H1 (cell line): ENCODE data around the gene GATA1. TPM values are rescaled to one million over a fixed set of nuclear protein-coding genes. Genes with fewer than 3 reads are reported as not detected.

Source experiments
- CTCF ChIA-PET: fragments of 300-600 bp; sonication (Branson Sonifier 250); formaldehyde crosslinking; loops from one replicate; lab custom pipeline; 2021; ENCODE audit not compliant: partially characterized antibody; lab: Charles Lee
- POLR2A ChIA-PET: fragments of 300-600 bp; sonication (Branson Sonifier 250); formaldehyde crosslinking; loops from one replicate; lab custom pipeline; 2021; ENCODE audit warnings: inconsistent platforms; ENCODE audit not compliant: partially characterized antibody; lab: Charles Lee
- DNase-seq, 2 experiments: peaks; one replicate each; pipeline versions ENCODE4 v3.0.0 to v3.0.0-alpha.2; 2010 to 2022; ENCODE audit warnings: low spot score in 2 of 2, low read depth in 1 of 2, mixed read lengths in 1 of 2
- FAIRE-seq: peaks from 2 replicates; lab custom pipeline; 2011; peaks lifted over from hg19 to GRCh38; lab: Jason Lieb, UNC
- H2AFZ ChIP-seq: 2 replicates; pipeline ENCODE4 v1.8.1; 2012; ENCODE audit warnings: low read length, inconsistent platforms
- H2AK5ac ChIP-seq: 2 replicates; pipeline ENCODE4 v1.6.1; 2013; ENCODE audit warnings: low read depth, low read length
- H2BK120ac ChIP-seq: replicated peaks from 2 replicates; pipeline ENCODE3; 2013; ENCODE audit warnings: low read depth, low read length, inconsistent platforms
- H2BK12ac ChIP-seq: 2 replicates; pipeline ENCODE4 v1.6.1; 2013; ENCODE audit warnings: low read depth, low read length
- H2BK15ac ChIP-seq: 2 replicates; pipeline ENCODE4 v1.6.1; 2013; ENCODE audit warnings: low read length
- H2BK20ac ChIP-seq: 2 replicates; pipeline ENCODE4 v1.6.1; 2013; ENCODE audit warnings: low read length
- H2BK5ac ChIP-seq: 2 replicates; pipeline ENCODE4 v1.6.1; 2013; ENCODE audit warnings: low read depth, low read length
- H3K14ac ChIP-seq: 2 replicates; pipeline ENCODE4 v1.6.1; 2013; ENCODE audit warnings: inconsistent platforms; ENCODE audit not compliant: insufficient read length
- H3K18ac ChIP-seq: 2 replicates; pipeline ENCODE4 v1.6.1; 2013; ENCODE audit warnings: low read length; ENCODE audit errors: extremely low read depth
- H3K23ac ChIP-seq: 2 replicates; pipeline ENCODE4 v1.6.1; 2013; ENCODE audit warnings: inconsistent platforms; ENCODE audit not compliant: insufficient read length
- H3K23me2 ChIP-seq: 2 replicates; pipeline ENCODE4 v1.6.1; 2013; ENCODE audit warnings: low read depth, low read length
- H3K27ac ChIP-seq: 2 replicates; pipeline ENCODE4 v1.6.1; 2011; ENCODE audit warnings: low read depth, low read length, inconsistent platforms
- H3K27me3 ChIP-seq, 4 experiments: replicated peaks in 1 of 4; 1 replicate in 1 of 4; 2 replicates in 3 of 4; pipeline versions ENCODE4 v1.6.1 to v1.8.1; 2011 to 2013; ENCODE audit warnings: low read length in 3 of 4, mild to moderate bottlenecking in 3 of 4, inconsistent platforms in 2 of 4, mixed read lengths in 2 of 4, moderate library complexity in 1 of 4; ENCODE audit not compliant: control insufficient read depth in 3 of 4, insufficient read depth in 3 of 4; ENCODE audit errors: extremely low read depth in 1 of 4
- H3K36me3 ChIP-seq, 4 experiments: 2 replicates each; pipeline versions ENCODE4 v1.6.1 to v1.8.1; 2011 to 2013; ENCODE audit warnings: mild to moderate bottlenecking in 4 of 4, low read length in 3 of 4, moderate library complexity in 2 of 4, control low read depth in 1 of 4, inconsistent platforms in 1 of 4; ENCODE audit not compliant: insufficient read depth in 4 of 4, control insufficient read depth in 2 of 4
- H3K4ac ChIP-seq: replicated peaks from 2 replicates; pipeline ENCODE3; 2013; ENCODE audit warnings: low read length, low read depth, mixed read lengths, inconsistent platforms; ENCODE audit not compliant: insufficient read length
- H3K4me1 ChIP-seq, 4 experiments: replicated peaks in 1 of 4; 1 replicate in 1 of 4; 2 replicates in 3 of 4; pipeline versions ENCODE4 v1.6.1 to v1.8.1; 2011 to 2013; ENCODE audit warnings: low read length in 3 of 4, inconsistent platforms in 2 of 4, mixed read lengths in 1 of 4; ENCODE audit not compliant: insufficient read depth in 4 of 4, control insufficient read depth in 3 of 4
- H3K4me2 ChIP-seq, 2 experiments: 2 replicates each; pipeline versions ENCODE4 v1.6.1 to v1.8.1; 2011 to 2013; ENCODE audit warnings: low read depth in 2 of 2, low read length in 2 of 2, control low read depth in 1 of 2, inconsistent platforms in 1 of 2, mild to moderate bottlenecking in 1 of 2; ENCODE audit not compliant: insufficient read depth in 1 of 2
- H3K4me3 ChIP-seq, 4 experiments: fragments of 200-600, 300-600 bp in 1 of 4; sonication (generic), shearing (Covaris generic), sonication (Bioruptor Twin) in 1 of 4; 2 replicates each; pipeline versions ENCODE4 v1.5.1 to v1.8.1; 2011 to 2016; ENCODE audit warnings: low read length in 4 of 4, low read depth in 3 of 4, control low read depth in 2 of 4, inconsistent platforms in 2 of 4, mild to moderate bottlenecking in 2 of 4, mixed read lengths in 1 of 4, moderate library complexity in 1 of 4; ENCODE audit not compliant: insufficient read depth in 2 of 4; ENCODE audit errors: extremely low read depth in 1 of 4
- H3K56ac ChIP-seq: replicated peaks from 2 replicates; pipeline ENCODE3; 2013; ENCODE audit warnings: low read depth, mild to moderate bottlenecking, mixed read lengths, low read length, inconsistent platforms; ENCODE audit not compliant: insufficient read length
- H3K79me1 ChIP-seq: 2 replicates; pipeline ENCODE4 v1.6.1; 2013; ENCODE audit warnings: low read depth, low read length, control low read depth
- H3K79me2 ChIP-seq, 2 experiments: 2 replicates each; pipeline versions ENCODE4 v1.6.1 to v1.8.1; 2012 to 2013; ENCODE audit warnings: low read length in 2 of 2, mild to moderate bottlenecking in 2 of 2, inconsistent platforms in 1 of 2; ENCODE audit not compliant: insufficient read depth in 2 of 2, control insufficient read depth in 1 of 2
- H3K9ac ChIP-seq, 4 experiments: replicated peaks in 1 of 4; 1 replicate in 1 of 4; 2 replicates in 3 of 4; pipeline versions ENCODE4 v1.6.1 to v1.8.1; 2011 to 2013; ENCODE audit warnings: low read depth in 3 of 4, low read length in 3 of 4, control low read depth in 2 of 4, mild to moderate bottlenecking in 2 of 4, moderate library complexity in 2 of 4, inconsistent platforms in 1 of 4; ENCODE audit errors: extremely low read depth in 1 of 4
- H3K9me3 ChIP-seq, 2 experiments: 2 replicates each; pipeline versions ENCODE4 v1.6.1 to v1.8.1; 2012 to 2013; ENCODE audit warnings: mild to moderate bottlenecking in 2 of 2, moderate library complexity in 2 of 2, control low read depth in 1 of 2, inconsistent platforms in 1 of 2, low read depth in 1 of 2, low read length in 1 of 2, mixed read lengths in 1 of 2; ENCODE audit not compliant: insufficient read depth in 2 of 2
- H4K20me1 ChIP-seq, 2 experiments: replicated peaks in 1 of 2; 2 replicates each; pipeline versions ENCODE3 to v1.8.1; 2011 to 2013; ENCODE audit warnings: inconsistent platforms in 2 of 2, low read length in 2 of 2, mild to moderate bottlenecking in 1 of 2; ENCODE audit not compliant: insufficient read depth in 2 of 2, control insufficient read depth in 1 of 2
- H4K5ac ChIP-seq: 2 replicates; pipeline ENCODE4 v1.6.1; 2013; ENCODE audit warnings: low read length, low read depth, mixed read lengths, inconsistent platforms; ENCODE audit not compliant: insufficient read length
- H4K8ac ChIP-seq: 2 replicates; pipeline ENCODE4 v1.8.0; 2013; ENCODE audit warnings: mild to moderate bottlenecking, moderate library complexity, low read length, inconsistent platforms; ENCODE audit not compliant: insufficient read depth; ENCODE audit errors: extremely low read depth
- H4K91ac ChIP-seq: replicated peaks from 2 replicates; pipeline ENCODE3; 2013; ENCODE audit warnings: low read length, mixed read lengths, inconsistent platforms; ENCODE audit not compliant: insufficient read length
- CHD1 ChIP-seq: IDR thresholded peaks from 2 replicates; pipeline ENCODE4 v1.6.1; 2012; ENCODE audit warnings: low read depth, low read length, improper control_type of control experiment
- GABPA ChIP-seq: IDR thresholded peaks from 2 replicates; pipeline ENCODE4 v1.6.1; 2011; ENCODE audit warnings: mild to moderate bottlenecking, low read length, moderate library complexity, borderline replicate concordance; ENCODE audit not compliant: insufficient read depth
- HDAC2 ChIP-seq, 2 experiments: fragments of 300-600 bp in 1 of 2; sonication (generic) in 1 of 2; IDR thresholded peaks; 2 replicates each; pipeline ENCODE4 v1.6.1; 2011 to 2012; ENCODE audit warnings: low read depth in 2 of 2, low read length in 2 of 2, mild to moderate bottlenecking in 2 of 2, moderate library complexity in 2 of 2, borderline replicate concordance in 1 of 2, inconsistent platforms in 1 of 2
- RBBP5 ChIP-seq: IDR thresholded peaks from 2 replicates; pipeline ENCODE4 v1.7.1; 2012; ENCODE audit warnings: low read depth, mild to moderate bottlenecking, inconsistent platforms, low read length, moderate library complexity, borderline replicate concordance
- SP4 ChIP-seq: IDR thresholded peaks from 2 replicates; pipeline ENCODE4 v1.6.1; 2012; ENCODE audit warnings: low read length, inconsistent platforms
- WGBS, 2 experiments: shearing (Covaris generic) in 1 of 2; methylation state at CpG; one replicate each; pipeline versions ENCODE4 v1.1.6 to v1.1.7; 2013 to 2015; ENCODE audit warnings: low lambda C conversion rate in 2 of 2, mixed read lengths in 2 of 2, inconsistent platforms in 1 of 2, low coverage in 1 of 2, missing lambda C conversion rate in 1 of 2; ENCODE audit not compliant: insufficient replicate concordance in 2 of 2, insufficient coverage in 1 of 2, insufficient read length in 1 of 2; ENCODE audit errors: extremely low coverage in 1 of 2, missing lambda C conversion rate in 1 of 2; 5-methylcytosine and 5-hydroxymethylcytosine counted together
- polyA plus RNA-seq, 7 experiments: library from polyadenylated mRNA; depleted of rRNA in 3 of 7; stranded (reverse) in 5 of 7; unstranded in 2 of 7; fragments of >200 nt in 5 of 7; fragments of 200-250 nt in 2 of 7; gene quantifications; 1 replicate in 5 of 7; 2 replicates in 1 of 7; 4 replicates in 1 of 7; pipeline versions ENCODE4 v1.2.1 to v1.2.3, GENCODE V29; 2011 to 2013; ENCODE audit warnings: missing spikeins in 2 of 7, mixed read lengths in 2 of 7
- total RNA-seq: library from RNA; stranded (reverse); fragmentation: NEBNext Ultra II Directional; extraction: Animal tissue kit (Norgen Biotek cat#: 25700); gene quantifications from 2 replicates; pipeline ENCODE4 v1.2.1, GENCODE V29; 2021

GATA1 gene
- total and polyA plus RNA-seq, 2 of the 8 experiments (the other 6 are each of a cell fraction or from before 2014, with no cell fraction given): 0.05 TPM; not detected in 1

GRCh38 chrX:48816014-48816810, 29.8 kb downstream of the GATA1 start:
- WGBS, 2 experiments: 93% methylated on average over 11 of the region's 18 CpGs; no CpG with 5 or more reads in 1 of the 2 experiments
- Histone ChIP-seq H3K9me3 (no peaks in the 10 kb centered on the region), H3K4me3 (no peak overlapping the region), H2AK5ac (no peak overlapping the region), H3K23ac (no peak overlapping the region), H3K79me2 (no peaks in the 10 kb centered on the region), H2BK20ac (no peak overlapping the region), H2BK5ac (no peak overlapping the region), H3K4ac (no peak overlapping the region), H3K79me1 (no peaks in the 10 kb centered on the region), H3K56ac (no peak overlapping the region), H4K5ac (no peak overlapping the region), H2BK12ac (no peak overlapping the region), H3K23me2 (no peaks in the 10 kb centered on the region), H3K14ac (no peak overlapping the region), H4K91ac (no peak overlapping the region), H4K20me1 (peaks cover 0 to 2% of the 10 kb centered on the region in 2 experiments), H3K27ac (no peak overlapping the region), H2AFZ (no peak overlapping the region), H3K27me3 (no peaks in the 10 kb centered on the region), H3K36me3 (peaks cover 0 to 6% (median 1%) of the 10 kb centered on the region in 4 experiments; a peak in 1 of 8 replicates), H3K18ac (no peak overlapping the region), H4K8ac (no peak overlapping the region; the same call in 1 of the 2 replicates), H3K4me1 (no peaks in the 10 kb centered on the region), H3K4me2 (no peak overlapping the region), H3K9ac (no peak overlapping the region), H2BK15ac (no peak overlapping the region), H2BK120ac (no peak overlapping the region)
- DNase-seq (no peak), FAIRE-seq (no peak)
- CTCF ChIA-PET: interaction anchor here (1.2 kb wide), 1 partner anchor 11 kb away, joined by 3 read pairs; no protein-coding TSS in a partner anchor
- POLR2A ChIA-PET: interaction anchor here (0.6 to 2.2 kb wide), 6 partner anchors 9 to 272 kb away, joined by 3 to 8 read pairs (median 3); partner anchors contain the start of genes ERAS and PCSK1N
- TF ChIP-seq HDAC2 (IDR thresholded peaks at IDR 0.05; ENCODE audit: borderline replicate concordance in 1 of 2, low read depth in 2 of 2, low read length in 2 of 2): no peak
- no peak for TF ChIP-seq GABPA
- TF ChIP-seq CHD1: no peak
- no peak for TF ChIP-seq SP4
- TF ChIP-seq RBBP5: no peak
